ENCODE data around the gene PROX2. TPM values are rescaled to one million over a fixed set of nuclear protein-coding genes. Genes with fewer than 3 reads are reported as not detected.

PROX2 gene
- polyA plus RNA-seq, 1 donor (not counting 4 experiments of a cell fraction or from before 2014, with no cell fraction given), result not detected

DNA sequence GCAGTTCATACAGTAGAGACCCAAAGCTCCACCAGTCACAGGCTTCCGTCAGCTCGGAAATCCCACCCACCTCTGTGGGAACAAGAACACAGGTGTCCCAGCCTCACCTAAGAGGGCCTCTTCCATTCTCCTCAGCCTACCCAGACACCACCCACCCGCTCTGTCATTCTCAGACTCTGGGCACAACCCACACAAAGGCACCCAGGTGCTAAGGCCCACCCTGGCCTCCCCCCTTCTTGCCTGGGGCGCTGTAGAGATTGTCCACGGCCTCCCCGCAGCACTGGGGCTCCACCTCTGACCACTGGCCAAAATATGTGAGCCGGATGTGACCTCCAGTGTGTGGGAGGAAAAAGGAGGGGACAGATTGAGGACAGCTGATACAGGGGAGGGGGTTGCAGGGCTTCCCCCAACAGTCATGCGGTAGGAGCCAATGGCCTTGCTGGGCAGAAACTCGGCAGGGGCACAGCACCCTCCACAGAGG is 33.0 kb upstream of the PROX2 start:
- peaks cover 6% of the 10 kb centered on the region for H3K4me1 ChIP-seq (ENCODE audit: control insufficient read depth, extremely low read depth, insufficient read depth, low read length)
- H3K4me2 ChIP-seq (ENCODE audit: control insufficient read depth, extremely low read depth, insufficient read depth, low read depth, low read length), result no peak overlapping the region
- peaks cover 9 to 14% of the 10 kb centered on the region in 2 experiments for H3K36me3 ChIP-seq (ENCODE audit: control insufficient read depth in 2 of 2, extremely low read depth in 1 of 2, insufficient read depth in 2 of 2, low read length in 2 of 2)
- no peaks in the 10 kb centered on the region for H3K9me3 ChIP-seq (ENCODE audit: control insufficient read depth, low read depth, low read length)
- no peak overlapping the region for H3K4me3 ChIP-seq (ENCODE audit: control insufficient read depth in 2 of 3, extremely low read depth in 1 of 3, insufficient read depth in 2 of 3, low read depth in 1 of 3, low read length in 3 of 3)
- no peaks in the 10 kb centered on the region for H3K9me1 ChIP-seq (ENCODE audit: control insufficient read depth, extremely low read depth, insufficient read depth, low read length)
- no peaks in the 10 kb centered on the region for H3K79me2 ChIP-seq (ENCODE audit: control insufficient read depth, insufficient read depth, low read length)
- H3K9ac ChIP-seq (ENCODE audit: control insufficient read depth, extremely low read depth, insufficient read depth, low read length), result no peak overlapping the region
- TF ChIP-seq, protein P1, sequence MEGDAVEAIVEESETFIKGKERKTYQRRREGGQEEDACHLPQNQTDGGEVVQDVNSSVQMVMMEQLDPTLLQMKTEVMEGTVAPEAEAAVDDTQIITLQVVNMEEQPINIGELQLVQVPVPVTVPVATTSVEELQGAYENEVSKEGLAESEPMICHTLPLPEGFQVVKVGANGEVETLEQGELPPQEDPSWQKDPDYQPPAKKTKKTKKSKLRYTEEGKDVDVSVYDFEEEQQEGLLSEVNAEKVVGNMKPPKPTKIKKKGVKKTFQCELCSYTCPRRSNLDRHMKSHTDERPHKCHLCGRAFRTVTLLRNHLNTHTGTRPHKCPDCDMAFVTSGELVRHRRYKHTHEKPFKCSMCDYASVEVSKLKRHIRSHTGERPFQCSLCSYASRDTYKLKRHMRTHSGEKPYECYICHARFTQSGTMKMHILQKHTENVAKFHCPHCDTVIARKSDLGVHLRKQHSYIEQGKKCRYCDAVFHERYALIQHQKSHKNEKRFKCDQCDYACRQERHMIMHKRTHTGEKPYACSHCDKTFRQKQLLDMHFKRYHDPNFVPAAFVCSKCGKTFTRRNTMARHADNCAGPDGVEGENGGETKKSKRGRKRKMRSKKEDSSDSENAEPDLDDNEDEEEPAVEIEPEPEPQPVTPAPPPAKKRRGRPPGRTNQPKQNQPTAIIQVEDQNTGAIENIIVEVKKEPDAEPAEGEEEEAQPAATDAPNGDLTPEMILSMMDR (optimal IDR thresholded peaks at IDR 0.05 in 1 of 3, IDR thresholded peaks at IDR 0.05 in 1 of 3, conservative IDR thresholded peaks at IDR 0.05 in 1 of 3; ENCODE audit: extremely low read depth in 1 of 3, insufficient read depth in 2 of 3, low read length in 3 of 3), result no peak
- no peak for TF ChIP-seq EZH2 (IDR thresholded peaks at IDR 0.05; ENCODE audit: low read length)
- H2AFZ ChIP-seq (ENCODE audit: control insufficient read depth, low read length), result no peak overlapping the region
- H3K27ac ChIP-seq (ENCODE audit: control insufficient read depth, insufficient read depth, low read length), result no peak overlapping the region
- no peaks in the 10 kb centered on the region for H4K20me1 ChIP-seq (ENCODE audit: control insufficient read depth, extremely low read depth, insufficient read depth, low read length)
- dilution Hi-C loops (cut with MboI; ENCODE audit: extremely low pct_ligation_motif_present, low sequenced_read_pairs), result no loop called here
- DNase-seq (ENCODE audit: low read depth, low spot score) (no peak), FAIRE-seq (no peak)
- H3K27me3 ChIP-seq (ENCODE audit: control insufficient read depth, extremely low read depth, insufficient read depth, low read length), result no peaks in the 10 kb centered on the region

DNA sequence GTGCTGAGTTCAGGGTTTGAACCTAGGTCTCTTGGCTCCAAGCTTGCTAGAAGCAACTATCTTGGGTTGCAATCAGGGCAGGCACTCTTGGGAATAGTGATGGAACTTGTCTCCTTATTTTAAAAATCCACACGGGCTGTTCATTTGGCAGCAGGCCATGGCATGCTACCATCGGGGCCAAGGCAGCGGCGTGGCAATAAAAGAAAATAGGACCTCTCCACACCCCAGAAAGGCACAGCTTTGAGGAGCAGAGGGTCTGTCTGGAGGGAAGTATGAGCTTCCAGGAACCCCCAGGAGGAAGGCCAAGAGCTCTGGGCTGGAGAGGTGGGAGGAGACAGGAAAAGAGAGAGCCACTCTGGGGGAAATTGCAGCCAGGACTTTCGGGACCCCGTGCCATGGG is 31.8 kb upstream of the PROX2 start:
- Histone ChIP-seq H3K79me2 (ENCODE audit: control insufficient read depth, insufficient read depth, low read length) (no peaks in the 10 kb centered on the region), H3K9me3 (ENCODE audit: control insufficient read depth, low read depth, low read length) (no peaks in the 10 kb centered on the region), H3K4me3 (ENCODE audit: control insufficient read depth in 2 of 3, extremely low read depth in 1 of 3, insufficient read depth in 2 of 3, low read depth in 1 of 3, low read length in 3 of 3) (no peak overlapping the region), H4K20me1 (ENCODE audit: control insufficient read depth, extremely low read depth, insufficient read depth, low read length) (no peaks in the 10 kb centered on the region), H2AFZ (ENCODE audit: control insufficient read depth, low read length) (no peak overlapping the region), H3K27ac (ENCODE audit: control insufficient read depth, insufficient read depth, low read length) (no peak overlapping the region), H3K27me3 (ENCODE audit: control insufficient read depth, extremely low read depth, insufficient read depth, low read length) (no peaks in the 10 kb centered on the region), H3K36me3 (ENCODE audit: control insufficient read depth in 2 of 2, extremely low read depth in 1 of 2, insufficient read depth in 2 of 2, low read length in 2 of 2) (peaks cover 13 to 21% of the 10 kb centered on the region in 2 experiments), H3K9me1 (ENCODE audit: control insufficient read depth, extremely low read depth, insufficient read depth, low read length) (no peaks in the 10 kb centered on the region), H3K4me2 (ENCODE audit: control insufficient read depth, extremely low read depth, insufficient read depth, low read depth, low read length) (no peak overlapping the region), H3K4me1 (ENCODE audit: control insufficient read depth, extremely low read depth, insufficient read depth, low read length) (peaks cover 6% of the 10 kb centered on the region), H3K9ac (ENCODE audit: control insufficient read depth, extremely low read depth, insufficient read depth, low read length) (no peak overlapping the region)
- TF ChIP-seq, protein P1 (optimal IDR thresholded peaks at IDR 0.05 in 1 of 3, IDR thresholded peaks at IDR 0.05 in 1 of 3, conservative IDR thresholded peaks at IDR 0.05 in 1 of 3; ENCODE audit: extremely low read depth in 1 of 3, insufficient read depth in 2 of 3, low read length in 3 of 3), result no peak
- no peak for TF ChIP-seq EZH2 (IDR thresholded peaks at IDR 0.05; ENCODE audit: low read length)
- DNase-seq (ENCODE audit: low read depth, low spot score) (no peak), FAIRE-seq (no peak)
- dilution Hi-C loops (cut with MboI; ENCODE audit: extremely low pct_ligation_motif_present, low sequenced_read_pairs), result no loop called here
